Smooth muscle cell (in vitro differentiated cells): ENCODE data around the gene CPNE5. TPM values are rescaled to one million over a fixed set of nuclear protein-coding genes. Genes with fewer than 3 reads are reported as not detected.

Experiments used
- DNase-seq: peaks from one replicate; lab custom pipeline; 2025; ENCODE audit not compliant: unreplicated experiment; lab: John Stamatoyannopoulos, UW
- H2AFZ ChIP-seq: fragments of 200-600 bp; sonication (generic); 2 replicates; pipeline ENCODE4 v1.6.0; 2016; ENCODE audit warnings: antibody characterized with exemption, low read depth, mild to moderate bottlenecking
- H3F3A ChIP-seq: fragments of 200-600 bp; sonication (generic); 2 replicates; pipeline ENCODE4 v1.6.0; 2017; ENCODE audit warnings: antibody characterized with exemption, low read depth
- H3K27ac ChIP-seq: fragments of 200-600 bp; sonication (generic); 2 replicates; pipeline ENCODE4 v1.5.1; 2016; ENCODE audit warnings: low read depth, mild to moderate bottlenecking
- H3K27me3 ChIP-seq: fragments of 200-600 bp; sonication (generic); 2 replicates; pipeline ENCODE4 v1.6.1; 2016; ENCODE audit warnings: low read depth, mild to moderate bottlenecking
- H3K36me3 ChIP-seq: fragments of 200-600 bp; sonication (generic); 2 replicates; pipeline ENCODE4 v1.5.1; 2016; ENCODE audit warnings: low read depth
- H3K4me1 ChIP-seq: fragments of 200-600 bp; sonication (generic); 2 replicates; pipeline ENCODE4 v1.5.1; 2016; ENCODE audit warnings: low read depth
- H3K4me2 ChIP-seq: fragments of 200-600 bp; sonication (generic); 2 replicates; pipeline ENCODE4 v1.6.0; 2016; ENCODE audit warnings: mild to moderate bottlenecking
- H3K4me3 ChIP-seq: fragments of 200-600 bp; sonication (generic); 2 replicates; pipeline ENCODE4 v1.5.1; 2016; ENCODE audit warnings: mild to moderate bottlenecking
- H3K79me2 ChIP-seq: fragments of 200-600 bp; sonication (generic); 2 replicates; pipeline ENCODE4 v1.6.0; 2016; ENCODE audit warnings: low read depth, mild to moderate bottlenecking
- H3K9ac ChIP-seq: fragments of 200-600 bp; sonication (generic); 2 replicates; pipeline ENCODE4 v1.6.0; 2016; ENCODE audit warnings: low read depth
- H3K9me3 ChIP-seq: fragments of 200-600 bp; sonication (generic); replicated peaks from 2 replicates; pipeline ENCODE4 v1.5.1; 2016; ENCODE audit warnings: low read depth
- H4K20me1 ChIP-seq: fragments of 200-600 bp; sonication (generic); 2 replicates; pipeline ENCODE4 v1.6.0; 2016; ENCODE audit warnings: low read depth
- WGBS: methylation state at CpG from one replicate; pipeline ENCODE4 v1.1.7; 2016; ENCODE audit warnings: low lambda C conversion rate; 5-methylcytosine and 5-hydroxymethylcytosine counted together
- polyA plus RNA-seq: library from polyadenylated mRNA; unstranded; fragments of >200 nt; fragmentation: Nextera tagmentation; extraction: Ambion mirVana; gene quantifications from 2 replicates; pipeline ENCODE4 v1.2.1, GENCODE V29; 2016
- total RNA-seq: library from RNA; depleted of rRNA; stranded (reverse); fragments of >200 nt; gene quantifications from 2 replicates; pipeline ENCODE4 v1.2.3, GENCODE V29; 2014
- TF ChIP-seq, protein P1 (sequence below): fragments of 200-600 bp; sonication (generic); IDR thresholded peaks from 2 replicates; pipeline ENCODE4 v1.5.1; 2017; ENCODE audit warnings: borderline replicate concordance, mild to moderate bottlenecking, antibody characterized with exemption; ENCODE audit not compliant: insufficient read depth, poor library complexity, severe bottlenecking

Gene CPNE5
- total and polyA plus RNA-seq, 2 experiments from 2014 or later: 1.0 TPM; not detected in 1

- no peak overlapping the region for H2AFZ ChIP-seq
- H3K79me2 ChIP-seq: no peaks in the 10 kb centered on the region
- H3K4me3 ChIP-seq: no peak overlapping the region
- H3K36me3 ChIP-seq: no peaks in the 10 kb centered on the region
- peaks cover 15% of the 10 kb centered on the region for H3K4me1 ChIP-seq
- H3F3A ChIP-seq: peaks cover 6% of the 10 kb centered on the region
- no peak for DNase-seq
- H4K20me1 ChIP-seq: no peaks in the 10 kb centered on the region
- H3K9ac ChIP-seq: no peak overlapping the region
- WGBS: 87% methylated on average over 2 of the region's 2 CpGs
- H3K9me3 ChIP-seq: no peaks in the 10 kb centered on the region
- TF ChIP-seq, protein P1, sequence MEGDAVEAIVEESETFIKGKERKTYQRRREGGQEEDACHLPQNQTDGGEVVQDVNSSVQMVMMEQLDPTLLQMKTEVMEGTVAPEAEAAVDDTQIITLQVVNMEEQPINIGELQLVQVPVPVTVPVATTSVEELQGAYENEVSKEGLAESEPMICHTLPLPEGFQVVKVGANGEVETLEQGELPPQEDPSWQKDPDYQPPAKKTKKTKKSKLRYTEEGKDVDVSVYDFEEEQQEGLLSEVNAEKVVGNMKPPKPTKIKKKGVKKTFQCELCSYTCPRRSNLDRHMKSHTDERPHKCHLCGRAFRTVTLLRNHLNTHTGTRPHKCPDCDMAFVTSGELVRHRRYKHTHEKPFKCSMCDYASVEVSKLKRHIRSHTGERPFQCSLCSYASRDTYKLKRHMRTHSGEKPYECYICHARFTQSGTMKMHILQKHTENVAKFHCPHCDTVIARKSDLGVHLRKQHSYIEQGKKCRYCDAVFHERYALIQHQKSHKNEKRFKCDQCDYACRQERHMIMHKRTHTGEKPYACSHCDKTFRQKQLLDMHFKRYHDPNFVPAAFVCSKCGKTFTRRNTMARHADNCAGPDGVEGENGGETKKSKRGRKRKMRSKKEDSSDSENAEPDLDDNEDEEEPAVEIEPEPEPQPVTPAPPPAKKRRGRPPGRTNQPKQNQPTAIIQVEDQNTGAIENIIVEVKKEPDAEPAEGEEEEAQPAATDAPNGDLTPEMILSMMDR: no peak
- peaks cover 37% of the 10 kb centered on the region for H3K27me3 ChIP-seq
- H3K27ac ChIP-seq: no peak overlapping the region
- H3K4me2 ChIP-seq: no peak overlapping the region
Measured at GRCh38 chr6:36837022-36837339, 2.3 kb downstream of the CPNE5 start.

DNA sequence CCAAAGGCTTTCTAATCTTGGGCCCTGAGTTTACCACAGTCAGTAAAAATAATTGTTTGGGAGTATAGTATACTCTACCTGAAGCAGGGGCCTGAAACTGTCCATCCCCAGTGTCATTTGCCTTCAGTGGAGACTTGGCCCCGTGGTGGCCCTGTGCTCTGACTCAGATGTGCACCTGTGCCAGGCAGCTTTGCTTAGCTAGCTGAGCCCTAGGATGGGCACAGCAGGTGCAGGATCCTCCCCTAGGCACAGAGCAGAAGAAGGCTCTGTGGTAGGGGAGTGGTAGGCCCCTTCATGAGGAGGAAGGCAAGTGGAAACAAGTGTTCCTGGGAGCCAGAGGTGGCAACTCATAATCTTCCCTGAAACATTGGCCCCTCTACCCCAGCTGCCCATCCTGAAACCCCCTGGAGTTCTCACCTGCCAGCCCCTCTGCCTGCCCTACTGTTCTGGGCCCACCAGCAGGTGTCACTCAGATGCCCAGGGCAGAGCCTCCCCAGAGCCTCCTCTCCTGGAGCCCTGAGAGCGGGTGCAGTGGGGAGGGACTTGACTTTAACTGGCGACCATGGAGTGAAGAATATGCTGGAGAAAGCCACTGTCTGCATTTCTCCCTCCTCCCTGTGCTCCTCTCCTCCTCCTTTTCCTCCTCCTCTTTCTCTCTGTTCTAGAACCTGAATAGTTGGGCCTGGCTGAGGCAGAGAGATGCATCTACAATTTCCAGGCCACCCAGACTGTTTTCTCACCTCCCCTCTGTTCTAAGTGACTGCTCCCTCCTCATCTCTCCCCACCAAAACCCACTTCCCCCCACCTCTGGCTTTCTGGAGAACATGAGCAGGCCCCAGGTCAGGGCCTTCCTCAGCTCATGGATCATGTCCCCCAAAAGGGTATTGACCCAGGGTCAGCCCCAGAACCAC, 2.9 kb downstream of the CPNE5 start:
- no peak overlapping the region for H3K4me2 ChIP-seq
- DNase-seq: no peak
- no peak overlapping the region for H3K27ac ChIP-seq
- no peak overlapping the region for H3K4me3 ChIP-seq
- peaks cover 6% of the 10 kb centered on the region for H3F3A ChIP-seq
- no peaks in the 10 kb centered on the region for H3K36me3 ChIP-seq
- no peaks in the 10 kb centered on the region for H3K9me3 ChIP-seq
- no peak overlapping the region for H3K9ac ChIP-seq
- peaks cover 37% of the 10 kb centered on the region for H3K27me3 ChIP-seq
- WGBS: 82% methylated on average over 3 of the region's 3 CpGs
- H4K20me1 ChIP-seq: no peaks in the 10 kb centered on the region
- peaks cover 15% of the 10 kb centered on the region for H3K4me1 ChIP-seq
- TF ChIP-seq, protein P1: no peak
- no peak overlapping the region for H2AFZ ChIP-seq
- no peaks in the 10 kb centered on the region for H3K79me2 ChIP-seq

- Histone ChIP-seq H3K4me2 (no peak overlapping the region), H3K9me3 (no peaks in the 10 kb centered on the region), H3F3A (peaks cover 3% of the 10 kb centered on the region), H3K27me3 (peaks cover 37% of the 10 kb centered on the region), H3K36me3 (no peaks in the 10 kb centered on the region), H2AFZ (no peak overlapping the region), H3K9ac (no peak overlapping the region), H3K4me1 (peaks cover 5% of the 10 kb centered on the region), H4K20me1 (no peaks in the 10 kb centered on the region), H3K79me2 (no peaks in the 10 kb centered on the region), H3K4me3 (no peak overlapping the region), H3K27ac (no peak overlapping the region)
- no peak for DNase-seq
- WGBS: 38% methylated on average over 17 of the region's 17 CpGs
- TF ChIP-seq, protein P1: no peak
Measured at GRCh38 chr6:36834576-36835341, 4.5 kb downstream of the CPNE5 start.
